Calu3 (cell line): ENCODE data around the gene FAM124A. TPM values are rescaled to one million over a fixed set of nuclear protein-coding genes. Genes with fewer than 3 reads are reported as not detected.

Experiments used
- BruUV-seq: library from RNA; stranded (reverse); fragments of 400-500 nt; replicated peaks from 2 replicates; lab custom pipeline; 2021; lab: Mats Ljungman, UMichigan
- CTCF ChIA-PET: fragments of 300-600 bp; sonication (Branson Sonifier 250); formaldehyde crosslinking; loops from one replicate; lab custom pipeline; 2022; ENCODE audit warnings: antibody characterized with exemption; lab: Charles Lee
- DNase-seq: peaks from one replicate; pipeline ENCODE4 v3.0.0; 2022
- H3K27ac Mint-ChIP-seq: one replicate; pipeline ENCODE4 v1.8.0; 2022; ENCODE audit warnings: mixed read lengths; ENCODE audit not compliant: unreplicated experiment
- H3K27me3 Mint-ChIP-seq: one replicate; pipeline ENCODE4 v1.8.0; 2022; ENCODE audit warnings: mixed read lengths; ENCODE audit not compliant: unreplicated experiment
- H3K36me3 Mint-ChIP-seq: one replicate; pipeline ENCODE4 v1.8.0; 2022; ENCODE audit warnings: mild to moderate bottlenecking, moderate library complexity, mixed read lengths; ENCODE audit not compliant: insufficient read depth, unreplicated experiment
- H3K4me1 Mint-ChIP-seq: one replicate; pipeline ENCODE4 v1.8.0; 2022; ENCODE audit warnings: mild to moderate bottlenecking, low read depth, mixed read lengths; ENCODE audit not compliant: unreplicated experiment
- H3K4me3 Mint-ChIP-seq: one replicate; pipeline ENCODE4 v1.8.0; 2022; ENCODE audit warnings: mild to moderate bottlenecking, low read depth, moderate library complexity, mixed read lengths; ENCODE audit not compliant: unreplicated experiment
- H3K9me3 Mint-ChIP-seq: one replicate; pipeline ENCODE4 v1.8.0; 2022; ENCODE audit warnings: low read depth, mixed read lengths; ENCODE audit not compliant: unreplicated experiment
- CTCF ChIP-seq: fragments of 200-600 bp; IDR thresholded peaks from one replicate; pipeline ENCODE4 v1.8.0; 2022; ENCODE audit warnings: antibody characterized with exemption; ENCODE audit not compliant: unreplicated experiment
- intact Hi-C: fragments of 100-400 bp; cut with micrococcal nuclease; formaldehyde crosslinking; loops from one replicate; pipeline ENCODE4 v1.10.0; 2022; ENCODE audit not compliant: unreplicated experiment
- total RNA-seq: library from RNA; stranded (reverse); gene quantifications from 2 replicates; pipeline ENCODE4 v1.2.3, GENCODE V29; 2022

Gene FAM124A
- total RNA-seq, 1 experiment from 2014 or later: 0.12 TPM

GRCh38 chr13:51318015-51318414 lies 95.8 kb downstream of the FAM124A start:
- DNase-seq: no peak
- Mint-ChIP-seq H3K27me3 (no peaks in the 10 kb centered on the region), H3K4me3 (no peak overlapping the region), H3K4me1 (no peaks in the 10 kb centered on the region), H3K9me3 (no peaks in the 10 kb centered on the region), H3K27ac (no peak overlapping the region), H3K36me3 (no peaks in the 10 kb centered on the region)
- intact Hi-C loops: no loop called here
- BruUV-seq: no TSS peak
- CTCF ChIA-PET: no interaction called here
- TF ChIP-seq CTCF: no peak

- BruUV-seq: no TSS peak
- no peak overlapping the region for H3K27ac Mint-ChIP-seq
- H3K27me3 Mint-ChIP-seq: no peaks in the 10 kb centered on the region
- no peak for DNase-seq
- CTCF ChIA-PET: no interaction called here
- TF ChIP-seq CTCF: no peak
- intact Hi-C loops: no loop called here
- H3K4me3 Mint-ChIP-seq: no peak overlapping the region
- no peaks in the 10 kb centered on the region for H3K36me3 Mint-ChIP-seq
- H3K4me1 Mint-ChIP-seq: no peaks in the 10 kb centered on the region
- no peaks in the 10 kb centered on the region for H3K9me3 Mint-ChIP-seq
Measured at GRCh38 chr13:51318876-51319275, 96.7 kb downstream of the FAM124A start.

- no peaks in the 10 kb centered on the region for H3K9me3 Mint-ChIP-seq
- no peaks in the 10 kb centered on the region for H3K4me1 Mint-ChIP-seq
- CTCF ChIA-PET: interaction anchor here (1.3 kb wide), 1 partner anchor 18 kb away, joined by 3 read pairs; the partner anchor contains the start of gene SERPINE3
- no TSS peak for BruUV-seq
- no peaks in the 10 kb centered on the region for H3K36me3 Mint-ChIP-seq
- no peak for DNase-seq
- TF ChIP-seq CTCF: no peak
- no peaks in the 10 kb centered on the region for H3K27me3 Mint-ChIP-seq
- intact Hi-C loops: no loop called here
- H3K4me3 Mint-ChIP-seq: no peak overlapping the region
- H3K27ac Mint-ChIP-seq: no peak overlapping the region
Measured at GRCh38 chr13:51321836-51322235, 99.6 kb downstream of the FAM124A start.

GRCh38 chr13:51322826-51323225 lies 100.6 kb downstream of the FAM124A start:
- no peaks in the 10 kb centered on the region for H3K36me3 Mint-ChIP-seq
- TF ChIP-seq CTCF: no peak
- DNase-seq: no peak
- H3K27ac Mint-ChIP-seq: no peak overlapping the region
- CTCF ChIA-PET: no interaction called here
- H3K4me1 Mint-ChIP-seq: no peaks in the 10 kb centered on the region
- intact Hi-C loops: no loop called here
- no peaks in the 10 kb centered on the region for H3K27me3 Mint-ChIP-seq
- BruUV-seq: no TSS peak
- H3K9me3 Mint-ChIP-seq: no peaks in the 10 kb centered on the region
- no peak overlapping the region for H3K4me3 Mint-ChIP-seq
